GM19193 (cell line): ENCODE data around the gene HMCN2.

Source experiments
- POLR2A ChIP-seq: IDR thresholded peaks from 4 replicates; pipeline ENCODE4 v1.6.1; 2011; ENCODE audit not compliant: insufficient read depth, insufficient read length; ENCODE audit errors: extremely low read depth

The HMCN2 gene

DNA sequence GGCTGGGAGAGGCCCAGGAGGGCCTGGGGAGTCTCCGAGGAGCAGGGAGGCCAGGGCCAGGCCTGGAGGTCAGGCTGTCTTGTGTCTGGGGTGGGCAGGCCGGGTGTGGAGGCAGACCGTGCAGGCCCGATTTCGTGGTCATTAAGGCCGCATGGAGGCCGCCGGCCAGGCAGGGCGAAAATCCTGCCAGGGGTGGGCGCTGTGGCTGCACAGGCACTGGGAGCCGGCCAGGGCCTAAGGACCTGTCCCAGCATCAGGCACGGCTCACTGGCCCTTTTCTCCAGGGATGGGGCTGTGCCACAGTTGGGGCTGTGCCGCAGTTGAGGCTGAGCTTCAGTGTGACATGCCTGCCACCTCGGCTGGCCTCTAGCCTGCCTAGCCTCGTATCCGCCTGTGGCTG, 215.1 kb downstream of the HMCN2 start:
- no peak for TF ChIP-seq POLR2A

DNA sequence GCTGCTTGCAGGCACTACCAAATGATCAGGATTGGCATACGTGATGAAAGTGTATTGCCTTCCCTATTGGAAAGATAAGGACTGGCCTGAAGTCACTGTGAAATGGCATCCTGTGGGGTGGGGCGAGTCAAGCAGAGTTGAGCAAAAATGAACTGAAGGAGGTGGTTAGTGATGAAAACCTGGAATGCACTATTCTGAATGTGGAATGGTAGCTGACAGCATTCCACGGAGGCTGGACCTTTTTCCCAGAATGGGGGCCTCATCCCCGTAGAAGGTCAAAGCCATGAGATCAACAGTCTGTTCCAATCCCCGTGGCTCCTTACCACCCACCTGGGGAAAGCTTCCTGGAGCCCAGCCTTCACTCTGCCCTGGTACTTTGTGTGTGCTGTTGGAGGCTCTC, 216.9 kb downstream of the HMCN2 start:
- no peak for TF ChIP-seq POLR2A

DNA sequence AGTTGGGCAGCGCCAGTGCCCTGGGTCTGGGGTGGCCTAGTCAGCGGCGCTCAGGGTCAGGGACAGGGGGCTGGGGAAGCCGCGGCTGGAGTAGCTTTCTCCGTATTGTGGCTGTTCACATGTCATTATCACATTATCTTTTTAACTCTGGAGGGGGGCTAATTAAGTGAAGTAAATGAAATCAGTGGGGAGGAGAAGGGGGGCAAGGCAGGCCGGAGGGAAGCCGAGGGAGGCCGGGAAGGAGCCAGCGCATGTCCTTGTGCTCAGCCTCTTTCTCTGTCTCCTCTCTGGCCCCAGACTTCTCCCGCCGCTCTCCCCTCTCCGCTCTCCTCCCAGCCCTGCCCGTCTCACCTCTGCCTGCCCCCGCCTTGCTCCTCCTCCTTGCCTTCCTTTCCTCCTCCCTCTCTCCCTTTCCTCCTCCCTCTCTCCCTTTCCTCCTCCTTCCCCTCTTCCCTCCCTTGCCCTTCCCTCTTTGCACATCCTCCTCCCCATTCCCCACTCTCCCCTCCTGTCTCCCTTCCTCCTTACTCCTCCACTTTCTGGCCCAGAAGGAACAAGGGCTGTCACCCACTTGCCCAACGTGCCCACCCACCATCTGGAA, 217.9 kb downstream of the HMCN2 start:
- TF ChIP-seq POLR2A: no peak
